GM12878 (cell line): ENCODE data around the gene PPP3CA. TPM values are rescaled to one million over a fixed set of nuclear protein-coding genes. Genes with fewer than 3 reads are reported as not detected.

ENCODE experiments used
- ATAC-seq: fragments of 200-7000 bp; cut with Tn5 transposase; 3 replicates; pipeline ENCODE4 v1.9.1; 2020; ENCODE audit warnings: mild to moderate bottlenecking, moderate library complexity
- BruUV-seq: library from RNA; stranded (reverse); fragments of 400-500 nt; replicated peaks from 2 replicates; lab custom pipeline; 2021; lab: Mats Ljungman, UMichigan
- CTCF ChIA-PET: fragments of 300-600 bp; sonication (Branson Sonifier 250); formaldehyde crosslinking; extraction: SDS; loops from one replicate; lab custom pipeline; 2021; ENCODE audit warnings: inconsistent platforms; lab: Yijun Ruan, JAX
- POLR2A ChIA-PET: fragments of 350-600 bp; formaldehyde crosslinking; extraction: SDS; loops from one replicate; lab custom pipeline; 2021; ENCODE audit warnings: inconsistent platforms; lab: Charles Lee
- RAD21 ChIA-PET: fragments of 300-600 bp; sonication (Branson Sonifier 250); formaldehyde crosslinking; loops from one replicate; lab custom pipeline; 2023; ENCODE audit warnings: antibody characterized with exemption; ENCODE audit not compliant: unreplicated experiment; lab: Charles Lee
- SMC1A ChIA-PET: fragments of 300-600 bp; sonication (Branson Sonifier 250); formaldehyde crosslinking; loops from one replicate; lab custom pipeline; 2023; ENCODE audit not compliant: unreplicated experiment, uncharacterized antibody; lab: Charles Lee
- DNase-seq: peaks from one replicate; pipeline ENCODE4 v3.0.0-alpha.2; 2011; ENCODE audit warnings: low read depth, low spot score
- FAIRE-seq: peaks from 3 replicates; lab custom pipeline; 2011; peaks lifted over from hg19 to GRCh38; lab: Jason Lieb, UNC
- H2AFZ ChIP-seq: 2 replicates; pipeline ENCODE4 v1.6.0; 2011; ENCODE audit warnings: low read depth, low read length, control low read depth; ENCODE audit not compliant: control insufficient read depth
- H3K27ac ChIP-seq: 2 replicates; pipeline ENCODE4 v1.5.1; 2011; ENCODE audit warnings: control low read depth; ENCODE audit not compliant: control insufficient read depth, insufficient read depth
- H3K27me3 ChIP-seq, 2 experiments: replicated peaks in 1 of 2; 2 replicates each; pipeline versions ENCODE4 v1.6.0 to v1.6.1; 2011; ENCODE audit warnings: low read length in 1 of 2; ENCODE audit not compliant: control insufficient read depth in 2 of 2, insufficient read depth in 2 of 2
- H3K36me3 ChIP-seq, 2 experiments: 2 replicates each; pipeline ENCODE4 v1.5.1; 2011; ENCODE audit warnings: low read length in 1 of 2; ENCODE audit not compliant: control insufficient read depth in 2 of 2, insufficient read depth in 2 of 2
- H3K4me1 ChIP-seq: 2 replicates; pipeline ENCODE4 v1.6.1; 2011; ENCODE audit warnings: mild to moderate bottlenecking, low read length, moderate library complexity, mixed read lengths; ENCODE audit not compliant: control insufficient read depth, insufficient read depth
- H3K4me2 ChIP-seq: 2 replicates; pipeline ENCODE4 v1.6.0; 2011; ENCODE audit warnings: control low read depth; ENCODE audit not compliant: control insufficient read depth, insufficient read depth
- H3K4me3 ChIP-seq: fragments of 200-600 bp; sonication (generic); 2 replicates; pipeline ENCODE4 v1.5.1; 2016
- H3K79me2 ChIP-seq: 2 replicates; pipeline ENCODE4 v1.6.0; 2011; ENCODE audit warnings: low read length; ENCODE audit not compliant: control insufficient read depth, insufficient read depth
- H3K9ac ChIP-seq: 2 replicates; pipeline ENCODE4 v1.8.0; 2011; ENCODE audit warnings: low read length, control low read depth, mixed read lengths; ENCODE audit not compliant: control insufficient read depth, insufficient read depth
- H3K9me3 ChIP-seq: replicated peaks from 3 replicates; pipeline ENCODE4 v1.5.1; 2011; ENCODE audit warnings: mild to moderate bottlenecking, low read length; ENCODE audit not compliant: control insufficient read depth, insufficient read depth
- H4K20me1 ChIP-seq: 2 replicates; pipeline ENCODE4 v1.6.0; 2011; ENCODE audit not compliant: control insufficient read depth, insufficient read depth
- BACH1 ChIP-seq: fragments of 450-650 bp; IDR thresholded peaks from 2 replicates; pipeline ENCODE4 v1.6.1; 2017; ENCODE audit warnings: mild to moderate bottlenecking, borderline replicate concordance
- CREB1 ChIP-seq: IDR thresholded peaks from 2 replicates; pipeline ENCODE4 v1.6.1; 2012; ENCODE audit warnings: low read depth, mild to moderate bottlenecking, inconsistent platforms
- JUNB ChIP-seq: IDR thresholded peaks from 2 replicates; pipeline ENCODE4 v1.6.1; 2016; ENCODE audit warnings: antibody characterized with exemption, mild to moderate bottlenecking
- MEF2A ChIP-seq: IDR thresholded peaks from 2 replicates; pipeline ENCODE4 v1.6.1; 2011; ENCODE audit warnings: low read depth, mild to moderate bottlenecking, low read length, moderate library complexity; ENCODE audit not compliant: insufficient read depth
- MTA2 ChIP-seq: fragments of 450-650 bp; IDR thresholded peaks from 2 replicates; pipeline ENCODE4 v1.6.1; 2016; ENCODE audit warnings: low read depth, mild to moderate bottlenecking, moderate library complexity
- RUNX3 ChIP-seq: IDR thresholded peaks from 2 replicates; pipeline ENCODE4 v1.6.1; 2012; ENCODE audit warnings: low read length, inconsistent platforms
- SIN3A ChIP-seq: IDR thresholded peaks from 2 replicates; pipeline ENCODE4 v1.6.1; 2012; ENCODE audit warnings: low read depth, low read length, improper control_type of control experiment
- ZBTB40 ChIP-seq: fragments of 450-650 bp; IDR thresholded peaks from 2 replicates; pipeline ENCODE4 v1.6.1; 2016; ENCODE audit warnings: mild to moderate bottlenecking, moderate library complexity, borderline replicate concordance
- ZNF207 ChIP-seq: fragments of 450-650 bp; IDR thresholded peaks from 2 replicates; pipeline ENCODE4 v1.6.1; 2014; ENCODE audit warnings: antibody characterized with exemption, mild to moderate bottlenecking, borderline replicate concordance
- in situ Hi-C: fragments of 300-500 bp; cut with MboI; formaldehyde crosslinking; loops from 9 replicates; pipeline ENCODE4 v1.14.3; 2018; ENCODE audit warnings: mixed read lengths
- intact Hi-C: fragments of 100-400 bp; cut with micrococcal nuclease; formaldehyde crosslinking; loops from one replicate; pipeline ENCODE4 v1.14.2; 2022; ENCODE audit not compliant: unreplicated experiment
- polyA plus RNA-seq, 11 experiments: library from polyadenylated mRNA; depleted of rRNA in 4 of 11; unstranded in 6 of 11; stranded (reverse) in 5 of 11; fragments of >200 nt; fragmentation: Nextera tagmentation in 4 of 11; fragmentation: Illumina TruSeq in 1 of 11; extraction: Ambion mirVana in 4 of 11; extraction: Trizol in 1 of 11; gene quantifications; 1 replicate in 1 of 11; 2 replicates in 10 of 11; pipeline versions ENCODE4 v1.2.1 to v1.2.3, GENCODE V29; 2011 to 2016; ENCODE audit warnings: inconsistent platforms in 2 of 11, missing spikeins in 2 of 11, low read depth in 1 of 11
- total RNA-seq, 4 experiments: library from RNA; depleted of rRNA in 3 of 4; stranded (reverse); fragments of >200 nt in 3 of 4; fragmentation: Illumina TruSeq in 1 of 4; extraction: Trizol in 1 of 4; gene quantifications; 2 replicates each; pipeline versions ENCODE4 v1.2.1 to v1.2.3, GENCODE V29; 2013 to 2021
- TF ChIP-seq, protein P1 (sequence below): fragments of 450-650 bp; formaldehyde crosslinking; IDR thresholded peaks from 2 replicates; pipeline ENCODE4 v1.4.0; 2022; ENCODE audit warnings: mild to moderate bottlenecking, moderate library complexity
- TF ChIP-seq, protein P2 (sequence below): fragments of 450-650 bp; formaldehyde crosslinking; IDR thresholded peaks from 2 replicates; pipeline ENCODE4 v1.5.0; 2022; ENCODE audit warnings: mild to moderate bottlenecking, missing genetic modification characterization

PPP3CA gene
- total and polyA plus RNA-seq, 10 of the 15 experiments (the other 5 are each of a cell fraction or from before 2014, with no cell fraction given): 0.33 to 9.0 (median 1.0) TPM

DNA sequence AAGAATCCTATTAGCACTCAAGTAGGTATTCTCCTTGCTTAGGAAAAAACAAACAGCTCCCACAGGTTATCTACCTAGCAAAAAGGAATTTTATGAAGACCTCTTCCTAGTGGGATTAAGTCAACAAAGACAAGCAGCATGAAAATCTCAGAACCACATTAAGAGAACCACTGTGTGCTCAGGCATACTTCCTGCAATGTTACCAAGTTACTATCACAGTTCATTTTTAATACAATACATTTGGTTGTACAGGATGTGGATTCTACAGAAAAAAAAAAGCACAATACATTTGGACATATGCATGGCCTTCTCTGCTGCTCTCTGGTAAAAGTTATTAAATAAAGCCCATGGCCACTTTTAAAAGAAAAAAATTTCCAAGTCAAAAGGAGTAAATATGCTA lies 193.7 kb downstream of the PPP3CA start:
- no peak for ATAC-seq
- CTCF ChIA-PET: no interaction called here
- POLR2A ChIA-PET: no interaction called here
- no peak overlapping the region for H3K27ac ChIP-seq
- no peak for FAIRE-seq
- no TSS peak for BruUV-seq
- H3K4me1 ChIP-seq: peaks cover 13% of the 10 kb centered on the region
- no peak overlapping the region for H3K4me3 ChIP-seq
- H3K27me3 ChIP-seq: no peaks in the 10 kb centered on the region
- H3K9ac ChIP-seq: no peak overlapping the region
- H3K36me3 ChIP-seq: no peaks in the 10 kb centered on the region
- intact Hi-C loops: no loop called here
- H2AFZ ChIP-seq: no peak overlapping the region
- DNase-seq: no peak
- in situ Hi-C loops: no loop called here
- RAD21 ChIA-PET: interaction anchor here (1.0 kb wide), 1 partner anchor 18 kb away, joined by 5 read pairs; no protein-coding TSS in a partner anchor
- SMC1A ChIA-PET: no interaction called here
- H4K20me1 ChIP-seq: no peaks in the 10 kb centered on the region
- H3K9me3 ChIP-seq: no peaks in the 10 kb centered on the region
- H3K4me2 ChIP-seq: no peak overlapping the region
- H3K79me2 ChIP-seq: no peaks in the 10 kb centered on the region
- TF ChIP-seq SIN3A (no peak), MTA2 (no peak), BACH1 (no peak), MEF2A (no peak), CREB1 (no peak), ZBTB40 (no peak), ZNF207 (no peak), JUNB (no peak), RUNX3 (no peak)
- TF ChIP-seq, protein P1, sequence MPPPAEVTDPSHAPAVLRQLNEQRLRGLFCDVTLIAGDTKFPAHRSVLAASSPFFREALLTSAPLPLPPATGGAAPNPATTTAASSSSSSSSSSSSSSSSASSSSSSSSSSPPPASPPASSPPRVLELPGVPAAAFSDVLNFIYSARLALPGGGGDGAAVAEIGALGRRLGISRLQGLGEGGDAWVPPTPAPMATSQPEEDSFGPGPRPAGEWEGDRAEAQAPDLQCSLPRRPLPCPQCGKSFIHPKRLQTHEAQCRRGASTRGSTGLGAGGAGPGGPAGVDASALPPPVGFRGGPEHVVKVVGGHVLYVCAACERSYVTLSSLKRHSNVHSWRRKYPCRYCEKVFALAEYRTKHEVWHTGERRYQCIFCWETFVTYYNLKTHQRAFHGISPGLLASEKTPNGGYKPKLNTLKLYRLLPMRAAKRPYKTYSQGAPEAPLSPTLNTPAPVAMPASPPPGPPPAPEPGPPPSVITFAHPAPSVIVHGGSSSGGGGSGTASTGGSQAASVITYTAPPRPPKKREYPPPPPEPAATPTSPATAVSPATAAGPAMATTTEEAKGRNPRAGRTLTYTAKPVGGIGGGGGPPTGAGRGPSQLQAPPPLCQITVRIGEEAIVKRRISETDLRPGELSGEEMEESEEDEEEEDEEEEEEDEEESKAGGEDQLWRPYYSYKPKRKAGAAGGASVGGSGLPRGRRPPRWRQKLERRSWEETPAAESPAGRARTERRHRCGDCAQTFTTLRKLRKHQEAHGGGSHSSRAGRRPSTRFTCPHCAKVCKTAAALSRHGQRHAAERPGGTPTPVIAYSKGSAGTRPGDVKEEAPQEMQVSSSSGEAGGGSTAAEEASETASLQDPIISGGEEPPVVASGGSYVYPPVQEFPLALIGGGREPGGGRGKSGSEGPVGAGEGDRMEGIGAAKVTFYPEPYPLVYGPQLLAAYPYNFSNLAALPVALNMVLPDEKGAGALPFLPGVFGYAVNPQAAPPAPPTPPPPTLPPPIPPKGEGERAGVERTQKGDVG (CRISPR knock-in tag): no peak
- TF ChIP-seq, protein P2, sequence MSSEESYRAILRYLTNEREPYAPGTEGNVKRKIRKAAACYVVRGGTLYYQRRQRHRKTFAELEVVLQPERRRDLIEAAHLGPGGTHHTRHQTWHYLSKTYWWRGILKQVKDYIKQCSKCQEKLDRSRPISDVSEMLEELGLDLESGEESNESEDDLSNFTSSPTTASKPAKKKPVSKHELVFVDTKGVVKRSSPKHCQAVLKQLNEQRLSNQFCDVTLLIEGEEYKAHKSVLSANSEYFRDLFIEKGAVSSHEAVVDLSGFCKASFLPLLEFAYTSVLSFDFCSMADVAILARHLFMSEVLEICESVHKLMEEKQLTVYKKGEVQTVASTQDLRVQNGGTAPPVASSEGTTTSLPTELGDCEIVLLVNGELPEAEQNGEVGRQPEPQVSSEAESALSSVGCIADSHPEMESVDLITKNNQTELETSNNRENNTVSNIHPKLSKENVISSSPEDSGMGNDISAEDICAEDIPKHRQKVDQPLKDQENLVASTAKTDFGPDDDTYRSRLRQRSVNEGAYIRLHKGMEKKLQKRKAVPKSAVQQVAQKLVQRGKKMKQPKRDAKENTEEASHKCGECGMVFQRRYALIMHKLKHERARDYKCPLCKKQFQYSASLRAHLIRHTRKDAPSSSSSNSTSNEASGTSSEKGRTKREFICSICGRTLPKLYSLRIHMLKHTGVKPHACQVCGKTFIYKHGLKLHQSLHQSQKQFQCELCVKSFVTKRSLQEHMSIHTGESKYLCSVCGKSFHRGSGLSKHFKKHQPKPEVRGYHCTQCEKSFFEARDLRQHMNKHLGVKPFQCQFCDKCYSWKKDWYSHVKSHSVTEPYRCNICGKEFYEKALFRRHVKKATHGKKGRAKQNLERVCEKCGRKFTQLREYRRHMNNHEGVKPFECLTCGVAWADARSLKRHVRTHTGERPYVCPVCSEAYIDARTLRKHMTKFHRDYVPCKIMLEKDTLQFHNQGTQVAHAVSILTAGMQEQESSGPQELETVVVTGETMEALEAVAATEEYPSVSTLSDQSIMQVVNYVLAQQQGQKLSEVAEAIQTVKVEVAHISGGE: no peak
